SK-N-SH (cell line): ENCODE measurements around the gene SAP30BP.

Experiments
- FOXM1 ChIP-seq: IDR thresholded peaks from 2 replicates; pipeline ENCODE4 v1.4.0; 2012; ENCODE audit warnings: low read depth, mild to moderate bottlenecking
- POLR2AphosphoS5 ChIP-seq: IDR thresholded peaks from 2 replicates; pipeline ENCODE4 v1.6.1; 2012; ENCODE audit warnings: low read depth, low read length
- RCOR1 ChIP-seq: fragments of 150-350 bp; IDR thresholded peaks from 2 replicates; pipeline ENCODE4 v1.6.1; 2017; ENCODE audit warnings: antibody characterized with exemption, low read length
- RFX5 ChIP-seq: IDR thresholded peaks from 2 replicates; pipeline ENCODE4 v1.6.1; 2012; ENCODE audit warnings: mild to moderate bottlenecking, improper control_type of control experiment, low read length
- RXRA ChIP-seq: IDR thresholded peaks from 2 replicates; pipeline ENCODE4 v1.4.0; 2012; ENCODE audit warnings: low read depth, mild to moderate bottlenecking, borderline replicate concordance
- TEAD4 ChIP-seq: IDR thresholded peaks from 2 replicates; pipeline ENCODE4 v1.4.0; 2012; ENCODE audit warnings: mild to moderate bottlenecking, borderline replicate concordance; ENCODE audit not compliant: insufficient read depth
- YY1 ChIP-seq: IDR thresholded peaks from 2 replicates; pipeline ENCODE4 v1.4.0; 2012; ENCODE audit warnings: low read depth, mild to moderate bottlenecking
- TF ChIP-seq, protein P1 (sequence below): IDR thresholded peaks from 2 replicates; pipeline ENCODE4 v1.4.0; 2012; ENCODE audit warnings: low read depth
- TF ChIP-seq, protein P2 (sequence below): IDR thresholded peaks from 2 replicates; pipeline ENCODE4; 2012
- TF ChIP-seq, protein P3 (sequence below): IDR thresholded peaks from 2 replicates; pipeline ENCODE4 v1.4.0; 2012; ENCODE audit warnings: low read depth, borderline replicate concordance
- TF ChIP-seq, protein P4 (sequence below): fragments of 200-600 bp; sonication (generic); IDR thresholded peaks from 2 replicates; pipeline ENCODE4 v1.6.1; 2017; ENCODE audit warnings: antibody characterized with exemption, mild to moderate bottlenecking, moderate library complexity
- TF ChIP-seq, protein P5 (sequence below): IDR thresholded peaks from 2 replicates; pipeline ENCODE4 v1.6.1; 2012; ENCODE audit warnings: mild to moderate bottlenecking, low read depth, low read length, moderate library complexity

DNA sequence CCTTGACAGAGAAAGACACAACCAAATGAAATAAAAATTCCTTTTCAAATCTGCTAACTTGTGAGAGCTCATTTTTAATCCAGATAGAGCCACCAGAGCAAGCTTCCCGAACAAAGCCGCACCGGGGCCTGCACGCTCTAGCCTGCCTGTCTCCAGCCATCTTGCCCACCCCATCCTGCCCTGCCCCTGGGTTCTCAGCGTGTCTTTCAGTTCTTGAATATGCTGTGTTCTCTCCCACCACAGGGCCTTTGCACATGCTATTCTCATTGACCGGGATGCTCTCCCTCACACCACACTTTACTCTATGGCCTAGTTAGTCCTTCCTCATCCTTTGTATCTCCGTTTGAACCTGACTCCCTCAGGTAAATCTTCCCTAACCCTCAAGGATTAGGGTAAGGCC lies 19.2 kb upstream of the SAP30BP start:
- TF ChIP-seq RXRA (no peak), RCOR1 (no peak), TEAD4 (no peak), POLR2AphosphoS5 (no peak), YY1 (no peak), FOXM1 (no peak), RFX5 (no peak)
- TF ChIP-seq, protein P1, sequence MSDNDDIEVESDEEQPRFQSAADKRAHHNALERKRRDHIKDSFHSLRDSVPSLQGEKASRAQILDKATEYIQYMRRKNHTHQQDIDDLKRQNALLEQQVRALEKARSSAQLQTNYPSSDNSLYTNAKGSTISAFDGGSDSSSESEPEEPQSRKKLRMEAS, result no peak
- TF ChIP-seq, protein P2, sequence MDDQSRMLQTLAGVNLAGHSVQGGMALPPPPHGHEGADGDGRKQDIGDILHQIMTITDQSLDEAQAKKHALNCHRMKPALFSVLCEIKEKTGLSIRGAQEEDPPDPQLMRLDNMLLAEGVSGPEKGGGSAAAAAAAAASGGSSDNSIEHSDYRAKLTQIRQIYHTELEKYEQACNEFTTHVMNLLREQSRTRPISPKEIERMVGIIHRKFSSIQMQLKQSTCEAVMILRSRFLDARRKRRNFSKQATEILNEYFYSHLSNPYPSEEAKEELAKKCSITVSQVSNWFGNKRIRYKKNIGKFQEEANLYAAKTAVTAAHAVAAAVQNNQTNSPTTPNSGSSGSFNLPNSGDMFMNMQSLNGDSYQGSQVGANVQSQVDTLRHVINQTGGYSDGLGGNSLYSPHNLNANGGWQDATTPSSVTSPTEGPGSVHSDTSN, result no peak
- TF ChIP-seq, protein P3, sequence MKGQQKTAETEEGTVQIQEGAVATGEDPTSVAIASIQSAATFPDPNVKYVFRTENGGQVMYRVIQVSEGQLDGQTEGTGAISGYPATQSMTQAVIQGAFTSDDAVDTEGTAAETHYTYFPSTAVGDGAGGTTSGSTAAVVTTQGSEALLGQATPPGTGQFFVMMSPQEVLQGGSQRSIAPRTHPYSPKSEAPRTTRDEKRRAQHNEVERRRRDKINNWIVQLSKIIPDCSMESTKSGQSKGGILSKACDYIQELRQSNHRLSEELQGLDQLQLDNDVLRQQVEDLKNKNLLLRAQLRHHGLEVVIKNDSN, result no peak
- TF ChIP-seq, protein P4, sequence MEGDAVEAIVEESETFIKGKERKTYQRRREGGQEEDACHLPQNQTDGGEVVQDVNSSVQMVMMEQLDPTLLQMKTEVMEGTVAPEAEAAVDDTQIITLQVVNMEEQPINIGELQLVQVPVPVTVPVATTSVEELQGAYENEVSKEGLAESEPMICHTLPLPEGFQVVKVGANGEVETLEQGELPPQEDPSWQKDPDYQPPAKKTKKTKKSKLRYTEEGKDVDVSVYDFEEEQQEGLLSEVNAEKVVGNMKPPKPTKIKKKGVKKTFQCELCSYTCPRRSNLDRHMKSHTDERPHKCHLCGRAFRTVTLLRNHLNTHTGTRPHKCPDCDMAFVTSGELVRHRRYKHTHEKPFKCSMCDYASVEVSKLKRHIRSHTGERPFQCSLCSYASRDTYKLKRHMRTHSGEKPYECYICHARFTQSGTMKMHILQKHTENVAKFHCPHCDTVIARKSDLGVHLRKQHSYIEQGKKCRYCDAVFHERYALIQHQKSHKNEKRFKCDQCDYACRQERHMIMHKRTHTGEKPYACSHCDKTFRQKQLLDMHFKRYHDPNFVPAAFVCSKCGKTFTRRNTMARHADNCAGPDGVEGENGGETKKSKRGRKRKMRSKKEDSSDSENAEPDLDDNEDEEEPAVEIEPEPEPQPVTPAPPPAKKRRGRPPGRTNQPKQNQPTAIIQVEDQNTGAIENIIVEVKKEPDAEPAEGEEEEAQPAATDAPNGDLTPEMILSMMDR, result no peak
- TF ChIP-seq, protein P5, sequence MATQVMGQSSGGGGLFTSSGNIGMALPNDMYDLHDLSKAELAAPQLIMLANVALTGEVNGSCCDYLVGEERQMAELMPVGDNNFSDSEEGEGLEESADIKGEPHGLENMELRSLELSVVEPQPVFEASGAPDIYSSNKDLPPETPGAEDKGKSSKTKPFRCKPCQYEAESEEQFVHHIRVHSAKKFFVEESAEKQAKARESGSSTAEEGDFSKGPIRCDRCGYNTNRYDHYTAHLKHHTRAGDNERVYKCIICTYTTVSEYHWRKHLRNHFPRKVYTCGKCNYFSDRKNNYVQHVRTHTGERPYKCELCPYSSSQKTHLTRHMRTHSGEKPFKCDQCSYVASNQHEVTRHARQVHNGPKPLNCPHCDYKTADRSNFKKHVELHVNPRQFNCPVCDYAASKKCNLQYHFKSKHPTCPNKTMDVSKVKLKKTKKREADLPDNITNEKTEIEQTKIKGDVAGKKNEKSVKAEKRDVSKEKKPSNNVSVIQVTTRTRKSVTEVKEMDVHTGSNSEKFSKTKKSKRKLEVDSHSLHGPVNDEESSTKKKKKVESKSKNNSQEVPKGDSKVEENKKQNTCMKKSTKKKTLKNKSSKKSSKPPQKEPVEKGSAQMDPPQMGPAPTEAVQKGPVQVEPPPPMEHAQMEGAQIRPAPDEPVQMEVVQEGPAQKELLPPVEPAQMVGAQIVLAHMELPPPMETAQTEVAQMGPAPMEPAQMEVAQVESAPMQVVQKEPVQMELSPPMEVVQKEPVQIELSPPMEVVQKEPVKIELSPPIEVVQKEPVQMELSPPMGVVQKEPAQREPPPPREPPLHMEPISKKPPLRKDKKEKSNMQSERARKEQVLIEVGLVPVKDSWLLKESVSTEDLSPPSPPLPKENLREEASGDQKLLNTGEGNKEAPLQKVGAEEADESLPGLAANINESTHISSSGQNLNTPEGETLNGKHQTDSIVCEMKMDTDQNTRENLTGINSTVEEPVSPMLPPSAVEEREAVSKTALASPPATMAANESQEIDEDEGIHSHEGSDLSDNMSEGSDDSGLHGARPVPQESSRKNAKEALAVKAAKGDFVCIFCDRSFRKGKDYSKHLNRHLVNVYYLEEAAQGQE, result no peak
